NT2/D1 (cell line): ENCODE results near the gene NBAS.

Experiments
- SUZ12 ChIP-seq: IDR thresholded peaks from 2 replicates; pipeline ENCODE4 v1.6.1; 2011; ENCODE audit not compliant: insufficient read length, insufficient read depth; ENCODE audit errors: extremely low read depth
- YY1 ChIP-seq: IDR thresholded peaks from 2 replicates; pipeline ENCODE4 v1.6.1; 2011; ENCODE audit not compliant: insufficient read length, insufficient read depth
- ZNF274 ChIP-seq: IDR thresholded peaks from 2 replicates; pipeline ENCODE4 v1.6.1; 2011; ENCODE audit warnings: mild to moderate bottlenecking, low read depth, low read length

GRCh38 chr2:15480552-15480951, 80.6 kb downstream of the NBAS start:
- TF ChIP-seq YY1 (no peak), SUZ12 (no peak), ZNF274 (no peak)
